ENCODE results near the gene HOOK2. TPM values are rescaled to one million over a fixed set of nuclear protein-coding genes. Genes with fewer than 3 reads are reported as not detected.
"Not testable (repeated sequence)": the region's sequence is repeated elsewhere in the genome, so short reads cannot be mapped to it uniquely, and the experiment has no call there.

HOOK2 gene
- total RNA-seq, 3 donors from 2014 or later, result 5.9 to 8.4 (median 6.0) TPM

- peaks cover 30% of the 10 kb centered on the region for H3K36me3 Mint-ChIP-seq (ENCODE audit: insufficient read depth)
- H3K27me3 Mint-ChIP-seq (ENCODE audit: low read depth), result no peaks in the 10 kb centered on the region
- no peaks in the 10 kb centered on the region for H3K9me3 Mint-ChIP-seq
- no peak for ATAC-seq
- no peak overlapping the region for H3K4me3 Mint-ChIP-seq
- no peak for DNase-seq
- H3K4me1 Mint-ChIP-seq (ENCODE audit: low read depth), result peaks cover 13% of the 10 kb centered on the region
Measured at GRCh38 chr19:12715929-12716328, 59.4 kb downstream of the HOOK2 start.

DNA sequence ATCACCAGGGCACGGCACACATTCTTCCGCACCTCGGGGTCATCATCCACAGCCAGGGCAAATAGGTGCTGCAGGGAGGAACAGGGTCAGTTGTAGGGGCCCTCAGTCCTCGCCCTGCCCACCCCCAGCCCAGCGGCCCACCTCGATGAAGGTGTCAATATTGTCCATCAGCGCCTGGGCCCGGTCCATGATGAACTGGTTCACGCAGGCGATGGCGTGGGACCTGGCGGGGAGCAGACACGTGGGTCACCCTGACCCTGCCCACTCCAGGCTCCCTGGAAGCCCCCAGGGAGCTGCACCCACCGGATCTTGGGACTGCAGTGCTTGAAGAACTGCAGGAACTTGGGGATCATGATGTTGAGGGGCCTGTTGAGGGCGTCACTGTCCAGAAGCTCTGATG is 60.2 kb downstream of the HOOK2 start:
- Mint-ChIP-seq H3K4me3 (no peak overlapping the region), H3K27me3 (ENCODE audit: low read depth) (no peaks in the 10 kb centered on the region), H3K36me3 (ENCODE audit: insufficient read depth) (peaks cover 33% of the 10 kb centered on the region), H3K4me1 (ENCODE audit: low read depth) (peaks cover 7% of the 10 kb centered on the region), H3K9me3 (no peaks in the 10 kb centered on the region)
- ATAC-seq (no peak), DNase-seq (no peak)

DNA sequence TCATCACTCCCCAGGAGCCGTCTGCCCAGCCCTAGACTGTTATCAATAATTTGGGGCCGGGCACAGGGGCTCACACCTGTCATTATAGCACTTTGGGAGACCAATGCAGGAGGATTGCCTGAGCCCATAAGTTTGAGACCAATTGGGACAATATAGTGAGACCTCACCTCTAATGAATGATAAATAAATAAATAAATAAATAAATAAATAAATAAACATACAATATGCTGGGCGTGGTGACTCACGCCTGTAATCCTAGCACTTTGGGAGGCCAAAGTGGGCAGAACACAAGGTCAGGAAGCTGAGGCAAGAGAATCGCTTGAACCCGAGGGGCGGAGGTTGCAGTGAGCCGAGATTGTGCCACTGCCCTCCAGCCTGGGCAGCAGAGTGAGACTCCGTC is 62.0 kb downstream of the HOOK2 start:
- not testable (repeated sequence) for H3K9me3 Mint-ChIP-seq; ATAC-seq; H3K4me1 Mint-ChIP-seq (ENCODE audit: low read depth); H3K27me3 Mint-ChIP-seq (ENCODE audit: low read depth); H3K4me3 Mint-ChIP-seq; DNase-seq
- peaks cover 27% of the 10 kb centered on the region for H3K36me3 Mint-ChIP-seq (ENCODE audit: insufficient read depth)

Other genes with a start within 250 kb of the HOOK2 start
- gene ZNF564, start 224.1 kb downstream of the HOOK2 start, total RNA-seq, result 1 to 10 TPM; 2.6 to 5.1 (median 4.9) TPM
- gene ZNF490, start 164.7 kb downstream of the HOOK2 start, total RNA-seq, result 1 to 10 TPM; 7.2 to 7.8 (median 7.5) TPM
- gene ZNF791, start 164.6 kb downstream of the HOOK2 start, total RNA-seq, result 10 to 100 TPM; 13.3 to 19.5 (median 13.8) TPM
- gene MAN2B1, start 108.8 kb downstream of the HOOK2 start, total RNA-seq, result 100 to 1,000 TPM in 2 of 3 donors, 10 to 100 TPM in 1; 97.3 to 131 (median 127) TPM
- 10 to 100 TPM; 27.8 to 29.6 (median 28.3) TPM for gene WDR83, start 108.7 kb downstream of the HOOK2 start, total RNA-seq
- gene DHPS, start 93.7 kb downstream of the HOOK2 start, total RNA-seq, result 100 to 1,000 TPM; 129 to 137 (median 132) TPM
- not detected for gene GNG14, start 87.6 kb downstream of the HOOK2 start, total RNA-seq
- 1 to 10 TPM; 7.9 to 9.9 (median 9.4) TPM for gene FBXW9, start 78.9 kb downstream of the HOOK2 start, total RNA-seq
- gene TNPO2, start 51.6 kb downstream of the HOOK2 start, total RNA-seq, result 100 to 1,000 TPM; 223 to 236 (median 232) TPM
- 100 to 1,000 TPM; 223 to 251 (median 235) TPM for gene TRIR, start 40.9 kb downstream of the HOOK2 start, total RNA-seq
- gene GET3, start 38.1 kb downstream of the HOOK2 start, total RNA-seq, result 10 to 100 TPM; 92.8 to 95.1 (median 93.8) TPM
- gene BEST2, start 23.8 kb downstream of the HOOK2 start, total RNA-seq, result not detected
- gene JUNB, start 15.9 kb upstream of the HOOK2 start, total RNA-seq, result 100 to 1,000 TPM; 261 to 295 (median 287) TPM
- 100 to 1,000 TPM; 185 to 224 (median 211) TPM for gene PRDX2, start 26.2 kb upstream of the HOOK2 start, total RNA-seq
- 10 to 100 TPM; 10.3 to 18.8 (median 12.6) TPM for gene THSD8, start 26.5 kb upstream of the HOOK2 start, total RNA-seq
- gene RNASEH2A, start 31.0 kb upstream of the HOOK2 start, total RNA-seq, result 10 to 100 TPM; 32.3 to 42.7 (median 39.1) TPM
- gene RTBDN, start 59.0 kb upstream of the HOOK2 start, total RNA-seq, result not detected
- 1 to 10 TPM in 1 of 3 donors, under 1 TPM in 2; 0.37 to 1.0 (median 0.38) TPM for gene MAST1, start 63.0 kb upstream of the HOOK2 start, total RNA-seq
- gene DNASE2, start 105.9 kb upstream of the HOOK2 start, total RNA-seq, result 10 to 100 TPM; 14.3 to 19.5 (median 15.9) TPM
- under 1 TPM; 0.55 to 0.92 (median 0.68) TPM for gene KLF1, start 111.6 kb upstream of the HOOK2 start, total RNA-seq
- gene GCDH, start 115.6 kb upstream of the HOOK2 start, total RNA-seq, result 10 to 100 TPM; 60.1 to 85.8 (median 72.8) TPM
- gene SYCE2, start 143.7 kb upstream of the HOOK2 start, total RNA-seq, result under 1 TPM; 0.53 to 0.91 (median 0.87) TPM
- 100 to 1,000 TPM; 345 to 368 (median 368) TPM for gene FARSA, start 158.2 kb upstream of the HOOK2 start, total RNA-seq
- 1,000 to 10,000 TPM; 1,489 to 1,621 (median 1,575) TPM for gene CALR, start 163.1 kb upstream of the HOOK2 start, total RNA-seq
- gene RAD23A, start 170.3 kb upstream of the HOOK2 start, total RNA-seq, result 100 to 1,000 TPM; 256 to 265 (median 264) TPM
- gene GADD45GIP1, start 181.7 kb upstream of the HOOK2 start, total RNA-seq, result 10 to 100 TPM; 60.5 to 65.2 (median 61.8) TPM
- gene DAND5, start 194.0 kb upstream of the HOOK2 start, total RNA-seq, result not detected
- 10 to 100 TPM; 11.1 to 20.4 (median 16.1) TPM for gene NFIX, start 219.9 kb upstream of the HOOK2 start, total RNA-seq